ENCODE data around the gene METTL18.
"Not testable (repeated sequence)": the region's sequence is repeated elsewhere in the genome, so short reads cannot be mapped to it uniquely, and the experiment has no call there.

METTL18 gene

GRCh38 chr1:169812131-169812530 is 17.4 kb upstream of the METTL18 start:
- no peak overlapping the region for H3K4me3 ChIP-seq (ENCODE audit: low read length)
- H3K9ac ChIP-seq (ENCODE audit: low read length): no peak overlapping the region
- H3K27me3 ChIP-seq (replicated peaks; ENCODE audit: control insufficient read depth, insufficient read depth, low read length): no peaks in the 10 kb centered on the region
- no peaks in the 10 kb centered on the region for H3K9me3 ChIP-seq (ENCODE audit: control insufficient read depth, low read length)
- H3K36me3 ChIP-seq (ENCODE audit: control insufficient read depth, insufficient read depth, low read length, severe bottlenecking): peaks cover 4% of the 10 kb centered on the region
- no peaks in the 10 kb centered on the region for H3K4me1 ChIP-seq (ENCODE audit: control insufficient read depth, insufficient read depth, low read length)
- DNase-seq (ENCODE audit: low read depth): no peak

- not testable (repeated sequence) for H3K36me3 ChIP-seq (ENCODE audit: control insufficient read depth, insufficient read depth, low read length, severe bottlenecking); H3K9ac ChIP-seq (ENCODE audit: low read length); H3K4me1 ChIP-seq (ENCODE audit: control insufficient read depth, insufficient read depth, low read length); H3K27me3 ChIP-seq (replicated peaks; ENCODE audit: control insufficient read depth, insufficient read depth, low read length); H3K9me3 ChIP-seq (ENCODE audit: control insufficient read depth, low read length); H3K4me3 ChIP-seq (ENCODE audit: low read length); DNase-seq (ENCODE audit: low read depth)
These were observed 16.8 kb upstream of the METTL18 start for GRCh38 chr1:169811418-169812035.

DNA sequence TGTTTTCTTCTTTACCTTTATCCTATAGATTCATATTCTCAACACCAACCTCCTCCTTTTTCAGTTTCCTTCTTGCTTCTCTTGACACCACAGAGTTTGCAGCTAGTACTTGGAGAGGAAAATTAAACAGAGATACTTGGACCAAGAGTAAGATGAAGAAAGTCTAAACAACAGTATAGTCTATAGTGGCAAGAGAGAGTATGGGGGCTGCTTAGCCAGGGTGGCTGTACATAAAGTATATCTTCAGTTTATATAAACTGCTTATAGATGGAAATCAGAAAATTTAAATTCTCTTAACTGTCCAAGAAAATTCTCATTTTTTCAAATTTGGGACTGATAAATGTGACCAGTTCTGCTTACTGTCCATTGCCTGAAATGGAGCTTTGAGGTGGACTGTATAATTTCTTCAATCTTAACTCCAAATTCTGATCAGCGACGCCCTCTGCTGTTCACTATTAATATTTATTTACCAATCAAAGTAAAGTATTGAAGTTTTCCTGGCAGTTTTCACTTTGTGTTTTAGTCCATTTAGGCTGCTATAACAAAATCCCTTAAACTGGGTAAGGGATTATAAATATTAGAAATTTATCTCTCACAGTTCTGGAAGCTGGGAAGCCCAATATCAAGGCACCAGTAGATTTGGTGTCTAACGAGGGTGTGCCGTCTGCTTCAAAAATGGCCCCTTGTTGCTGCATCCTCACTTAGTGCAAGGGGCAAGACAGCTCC is 14.8 kb upstream of the METTL18 start:
- Histone ChIP-seq H3K4me1 (ENCODE audit: control insufficient read depth, insufficient read depth, low read length) (no peaks in the 10 kb centered on the region), H3K36me3 (ENCODE audit: control insufficient read depth, insufficient read depth, low read length, severe bottlenecking) (peaks cover 4% of the 10 kb centered on the region), H3K4me3 (ENCODE audit: low read length) (no peak overlapping the region), H3K9ac (ENCODE audit: low read length) (no peak overlapping the region), H3K9me3 (ENCODE audit: control insufficient read depth, low read length) (no peaks in the 10 kb centered on the region), H3K27me3 (replicated peaks; ENCODE audit: control insufficient read depth, insufficient read depth, low read length) (no peaks in the 10 kb centered on the region)
- DNase-seq (ENCODE audit: low read depth): peak; percentile 77

- DNase-seq (ENCODE audit: low read depth): no peak
- no peak overlapping the region for H3K4me3 ChIP-seq (ENCODE audit: low read length)
- H3K36me3 ChIP-seq (ENCODE audit: control insufficient read depth, insufficient read depth, low read length, severe bottlenecking): peaks cover 14% of the 10 kb centered on the region
- no peaks in the 10 kb centered on the region for H3K27me3 ChIP-seq (replicated peaks; ENCODE audit: control insufficient read depth, insufficient read depth, low read length)
- no peak overlapping the region for H3K9ac ChIP-seq (ENCODE audit: low read length)
- H3K9me3 ChIP-seq (ENCODE audit: control insufficient read depth, low read length): no peaks in the 10 kb centered on the region
- no peaks in the 10 kb centered on the region for H3K4me1 ChIP-seq (ENCODE audit: control insufficient read depth, insufficient read depth, low read length)
These were observed 10.2 kb upstream of the METTL18 start for GRCh38 chr1:169804941-169805340.

- Histone ChIP-seq H3K4me3 (ENCODE audit: low read length) (no peak overlapping the region), H3K36me3 (ENCODE audit: control insufficient read depth, insufficient read depth, low read length, severe bottlenecking) (peaks cover 14% of the 10 kb centered on the region), H3K27me3 (replicated peaks; ENCODE audit: control insufficient read depth, insufficient read depth, low read length) (no peaks in the 10 kb centered on the region), H3K9me3 (ENCODE audit: control insufficient read depth, low read length) (no peaks in the 10 kb centered on the region), H3K4me1 (ENCODE audit: control insufficient read depth, insufficient read depth, low read length) (no peaks in the 10 kb centered on the region), H3K9ac (ENCODE audit: low read length) (no peak overlapping the region)
- no peak for DNase-seq (ENCODE audit: low read depth)
These were observed 8.2 kb upstream of the METTL18 start for GRCh38 chr1:169802888-169803287.

GRCh38 chr1:169797281-169797680 is 2.6 kb upstream of the METTL18 start:
- Histone ChIP-seq H3K4me1 (ENCODE audit: control insufficient read depth, insufficient read depth, low read length) (peaks cover 8% of the 10 kb centered on the region), H3K9ac (ENCODE audit: low read length) (no peak overlapping the region), H3K9me3 (ENCODE audit: control insufficient read depth, low read length) (no peaks in the 10 kb centered on the region), H3K27me3 (replicated peaks; ENCODE audit: control insufficient read depth, insufficient read depth, low read length) (no peaks in the 10 kb centered on the region), H3K36me3 (ENCODE audit: control insufficient read depth, insufficient read depth, low read length, severe bottlenecking) (peaks cover 5% of the 10 kb centered on the region), H3K4me3 (ENCODE audit: low read length) (no peak overlapping the region)
- no peak for DNase-seq (ENCODE audit: low read depth)

GRCh38 chr1:169796274-169796810 is 1.6 kb upstream of the METTL18 start:
- H3K27me3 ChIP-seq (replicated peaks; ENCODE audit: control insufficient read depth, insufficient read depth, low read length): no peaks in the 10 kb centered on the region
- H3K36me3 ChIP-seq (ENCODE audit: control insufficient read depth, insufficient read depth, low read length, severe bottlenecking): peaks cover 5% of the 10 kb centered on the region
- peak overlapping the region; percentile 93 for H3K4me3 ChIP-seq (ENCODE audit: low read length)
- DNase-seq (ENCODE audit: low read depth): no peak
- peaks cover 8% of the 10 kb centered on the region for H3K4me1 ChIP-seq (ENCODE audit: control insufficient read depth, insufficient read depth, low read length)
- no peak overlapping the region for H3K9ac ChIP-seq (ENCODE audit: low read length)
- no peaks in the 10 kb centered on the region for H3K9me3 ChIP-seq (ENCODE audit: control insufficient read depth, low read length)

DNA sequence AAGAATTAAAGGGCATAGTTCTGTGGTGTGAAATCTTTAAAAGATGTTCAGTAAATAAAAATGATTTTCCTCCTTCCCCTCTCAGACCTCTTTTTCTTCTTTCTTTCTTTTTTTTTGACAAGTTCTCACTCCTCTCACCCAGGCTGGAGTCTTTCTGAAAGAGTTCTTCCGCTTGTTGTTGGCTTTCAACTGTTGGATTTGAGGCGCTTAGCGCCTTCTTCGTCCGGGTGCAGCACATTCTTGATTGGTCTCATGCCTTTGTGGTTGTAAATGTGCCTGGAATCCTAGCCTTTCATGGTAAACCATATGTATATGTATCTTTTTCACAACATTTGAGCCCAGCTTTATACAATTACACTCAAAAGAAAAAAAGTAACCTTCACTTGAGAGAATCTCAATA is 980 bp upstream of the METTL18 start:
- no peaks in the 10 kb centered on the region for H3K27me3 ChIP-seq (replicated peaks; ENCODE audit: control insufficient read depth, insufficient read depth, low read length)
- peaks cover 8% of the 10 kb centered on the region for H3K4me1 ChIP-seq (ENCODE audit: control insufficient read depth, insufficient read depth, low read length)
- DNase-seq (ENCODE audit: low read depth): peak; percentile 28
- H3K9ac ChIP-seq (ENCODE audit: low read length): peak overlapping the region; percentile 92
- peaks cover 5% of the 10 kb centered on the region for H3K36me3 ChIP-seq (ENCODE audit: control insufficient read depth, insufficient read depth, low read length, severe bottlenecking)
- peak overlapping the region; percentile 93 for H3K4me3 ChIP-seq (ENCODE audit: low read length)
- H3K9me3 ChIP-seq (ENCODE audit: control insufficient read depth, low read length): no peaks in the 10 kb centered on the region

DNA sequence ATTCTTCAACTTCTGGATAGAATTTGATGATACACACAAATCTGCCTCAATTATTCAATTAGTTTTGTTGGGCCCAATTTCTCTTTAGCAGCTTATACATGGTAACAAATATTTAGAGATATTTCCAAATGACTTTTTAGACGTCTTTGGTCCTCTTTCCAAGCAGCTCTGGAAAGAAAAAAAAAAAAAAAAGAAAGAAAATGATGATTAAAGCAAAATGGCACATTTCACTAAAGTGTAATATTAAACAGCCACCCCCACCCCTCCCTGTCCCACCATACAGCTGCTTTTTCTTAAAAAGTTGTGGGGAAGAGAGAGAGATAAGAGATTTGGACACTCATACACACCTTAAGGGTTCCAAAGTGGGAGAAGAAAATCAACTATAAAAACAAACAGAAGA is 977 bp downstream of the METTL18 start:
- peaks cover 5% of the 10 kb centered on the region for H3K36me3 ChIP-seq (ENCODE audit: control insufficient read depth, insufficient read depth, low read length, severe bottlenecking)
- no peaks in the 10 kb centered on the region for H3K9me3 ChIP-seq (ENCODE audit: control insufficient read depth, low read length)
- peak overlapping the region; percentile 93 for H3K4me3 ChIP-seq (ENCODE audit: low read length)
- no peak for DNase-seq (ENCODE audit: low read depth)
- no peaks in the 10 kb centered on the region for H3K27me3 ChIP-seq (replicated peaks; ENCODE audit: control insufficient read depth, insufficient read depth, low read length)
- H3K4me1 ChIP-seq (ENCODE audit: control insufficient read depth, insufficient read depth, low read length): peaks cover 8% of the 10 kb centered on the region
- peak overlapping the region; percentile 92 for H3K9ac ChIP-seq (ENCODE audit: low read length)

GRCh38 chr1:169788402-169788801 is 6.3 kb downstream of the METTL18 start:
- Histone ChIP-seq H3K27me3 (replicated peaks; ENCODE audit: control insufficient read depth, insufficient read depth, low read length) (peaks cover 25% of the 10 kb centered on the region), H3K4me3 (ENCODE audit: low read length) (no peak overlapping the region), H3K9me3 (ENCODE audit: control insufficient read depth, low read length) (no peaks in the 10 kb centered on the region), H3K9ac (ENCODE audit: low read length) (no peak overlapping the region), H3K36me3 (ENCODE audit: control insufficient read depth, insufficient read depth, low read length, severe bottlenecking) (peaks cover 5% of the 10 kb centered on the region), H3K4me1 (ENCODE audit: control insufficient read depth, insufficient read depth, low read length) (no peaks in the 10 kb centered on the region)
- DNase-seq (ENCODE audit: low read depth): no peak

DNA sequence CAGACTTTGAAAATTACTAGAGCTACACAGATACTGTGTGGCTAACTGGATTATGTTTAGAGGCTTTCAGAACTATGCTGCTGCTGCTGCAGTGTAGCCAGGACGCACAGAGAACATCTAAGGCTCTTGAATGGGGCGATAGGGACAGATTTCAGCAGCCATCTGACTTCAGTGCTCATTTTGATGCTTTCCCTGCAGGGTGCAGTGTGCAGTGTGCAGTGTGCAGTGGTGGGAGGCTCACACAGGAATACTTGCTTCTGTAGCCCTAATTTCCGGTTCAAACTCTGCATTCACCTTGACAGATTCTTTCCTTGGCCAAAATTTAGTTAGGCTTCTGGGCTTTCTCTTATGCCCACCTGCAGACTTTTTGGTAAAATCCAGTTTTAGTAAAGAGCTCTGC is 7.7 kb downstream of the METTL18 start:
- H3K4me1 ChIP-seq (ENCODE audit: control insufficient read depth, insufficient read depth, low read length): no peaks in the 10 kb centered on the region
- no peaks in the 10 kb centered on the region for H3K36me3 ChIP-seq (ENCODE audit: control insufficient read depth, insufficient read depth, low read length, severe bottlenecking)
- DNase-seq (ENCODE audit: low read depth): no peak
- no peak overlapping the region for H3K4me3 ChIP-seq (ENCODE audit: low read length)
- H3K9ac ChIP-seq (ENCODE audit: low read length): no peak overlapping the region
- no peaks in the 10 kb centered on the region for H3K9me3 ChIP-seq (ENCODE audit: control insufficient read depth, low read length)
- H3K27me3 ChIP-seq (replicated peaks; ENCODE audit: control insufficient read depth, insufficient read depth, low read length): peaks cover 25% of the 10 kb centered on the region
